Prostate gland (tissue), 2 donors: ENCODE measurements around the gene CES2.

Experiments used
- CTCF ChIP-seq, 4 experiments: fragments of 200-600 bp in 2 of 4; fragments of 450-650 bp in 2 of 4; sonication (generic) in 2 of 4; IDR thresholded peaks; 1 replicate in 3 of 4; 2 replicates in 1 of 4; pipeline ENCODE4 v1.5.1; 2016 to 2019; ENCODE audit warnings: antibody characterized with exemption in 4 of 4, mild to moderate bottlenecking in 2 of 4, moderate library complexity in 2 of 4
- POLR2A ChIP-seq: fragments of 450-650 bp; IDR thresholded peaks from one replicate; pipeline ENCODE4 v1.6.1; 2016; ENCODE audit warnings: antibody characterized with exemption, mild to moderate bottlenecking
- POLR2AphosphoS5 ChIP-seq: sonication (generic); formaldehyde crosslinking; IDR thresholded peaks from one replicate; pipeline ENCODE4 v1.6.1; 2017; ENCODE audit warnings: antibody characterized with exemption

GRCh38 chr16:66928702-66929388 is 6.5 kb upstream of the CES2 start:
- no peak for TF ChIP-seq CTCF (IDR thresholded peaks at IDR 0.05)
- TF ChIP-seq POLR2A = no peak
- no peak for TF ChIP-seq POLR2AphosphoS5
